ENCODE data around the gene RBM5. TPM values are rescaled to one million over a fixed set of nuclear protein-coding genes. Genes with fewer than 3 reads are reported as not detected.

Gene RBM5
- total RNA-seq, 1 experiment from 2014 or later, result 92.1 TPM

- ATAC-seq (no peak), DNase-seq (ENCODE audit: low spot score) (no peak)
- ChIA-PET POLR2A (interaction anchor here (1.0 kb wide), 1 partner anchor 44 kb away, joined by 6 read pairs; no protein-coding TSS in a partner anchor), CTCF (interaction anchor here (0.9 to 2.6 kb wide), 10 partner anchors 8 to 100 kb away, joined by 4 to 10 read pairs (median 4); no protein-coding TSS in a partner anchor)
- Mint-ChIP-seq H3K4me1 (peaks cover 50% of the 10 kb centered on the region), H3K9me3 (no peaks in the 10 kb centered on the region), H3K36me3 (peaks cover 22% of the 10 kb centered on the region), H3K27ac (peak overlapping the region; percentile 71), H3K4me3 (no peak overlapping the region), H3K27me3 (ENCODE audit: low read depth) (no peaks in the 10 kb centered on the region)
- TF ChIP-seq CREB1 (CRISPR knock-in tag; IDR thresholded peaks at IDR 0.05) (no peak), CBFB (CRISPR knock-in tag; IDR thresholded peaks at IDR 0.05; ENCODE audit: low read depth) (no peak), ATF6 (CRISPR knock-in tag; IDR thresholded peaks at IDR 0.05) (no peak), PREB (CRISPR knock-in tag; IDR thresholded peaks at IDR 0.05; ENCODE audit: borderline replicate concordance) (no peak), ZNF317 (CRISPR knock-in tag; IDR thresholded peaks at IDR 0.05; ENCODE audit: borderline replicate concordance, low read depth) (no peak), ZBTB21 (CRISPR knock-in tag; IDR thresholded peaks at IDR 0.05; ENCODE audit: borderline replicate concordance) (no peak), TP53 (CRISPR knock-in tag; IDR thresholded peaks at IDR 0.05) (no peak), HMGA2 (CRISPR knock-in tag; IDR thresholded peaks at IDR 0.05) (no peak), PRDM15 (CRISPR knock-in tag; IDR thresholded peaks at IDR 0.05) (no peak), TCF7 (CRISPR knock-in tag; IDR thresholded peaks at IDR 0.05; ENCODE audit: low read depth) (no peak), AFF4 (CRISPR knock-in tag; IDR thresholded peaks at IDR 0.05; ENCODE audit: borderline replicate concordance) (no peak), ZBTB43 (CRISPR knock-in tag; IDR thresholded peaks at IDR 0.05) (no peak), FOXP4 (CRISPR knock-in tag; IDR thresholded peaks at IDR 0.05) (no peak), SP1 (CRISPR knock-in tag; conservative IDR thresholded peaks at IDR 0.05) (no peak), ZNF425 (CRISPR knock-in tag; conservative IDR thresholded peaks at IDR 0.05) (no peak), NFE2L1 (CRISPR knock-in tag; IDR thresholded peaks at IDR 0.05) (no peak), MAX (CRISPR knock-in tag; IDR thresholded peaks at IDR 0.05) (no peak)
Observed at GRCh38 chr3:50164481-50164880, 75.8 kb downstream of the RBM5 start.

Data from WTC11 (cell line).